ENCODE measurements around the gene ATF1. TPM values are rescaled to one million over a fixed set of nuclear protein-coding genes. Genes with fewer than 3 reads are reported as not detected.

The ATF1 gene
- total RNA-seq, 3 donors from 2014 or later (not counting 1 experiment from before 2014, with no cell fraction given), result 20.1 to 36.8 (median 23.1) TPM

DNA sequence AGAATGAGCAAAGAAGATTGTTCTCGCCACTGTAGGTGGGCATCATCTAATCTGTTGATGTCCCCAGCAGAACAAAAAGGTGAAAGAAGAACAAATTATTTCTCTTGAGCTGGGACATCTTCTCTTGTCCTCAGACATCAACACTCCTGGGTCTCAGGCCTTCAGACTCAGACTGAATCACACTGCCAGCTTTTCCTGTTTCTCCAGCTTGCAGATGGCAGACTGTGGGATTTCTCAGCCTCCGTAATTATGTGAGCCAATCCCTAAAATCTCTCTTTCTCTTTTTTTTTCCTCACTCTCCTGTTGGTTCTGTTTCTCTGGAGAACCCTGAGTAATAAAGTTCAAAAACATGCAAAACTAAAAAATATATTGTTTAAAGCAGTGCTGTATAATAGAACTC lies 75.1 kb downstream of the ATF1 start:
- Mint-ChIP-seq H3K27ac (no peak overlapping the region), H3K36me3 (no peaks in the 10 kb centered on the region), H3K9me3 (no peaks in the 10 kb centered on the region), H3K4me1 (peaks cover under 1 to 8% of the 10 kb centered on the region in 2 donors), H3K4me3 (no peak overlapping the region), H3K27me3 (ENCODE audit: low read depth in 2 of 2) (peaks cover 6 to 20% of the 10 kb centered on the region in 2 donors)
- H3K4me3 ChIP-seq (ENCODE audit: low read length), result no peak overlapping the region
- no peak for DNase-seq
- whole genome bisulfite sequencing (ENCODE audit: insufficient coverage), result 98% methylated on average over 2 of the region's 2 CpGs
- no peak overlapping the region for H3K27ac ChIP-seq (ENCODE audit: low read length)
- H3K4me1 ChIP-seq (ENCODE audit: control insufficient read depth, insufficient read depth, low read length), result no peaks in the 10 kb centered on the region
- intact Hi-C loops (cut with micrococcal nuclease), result no loop called here
- H3K36me3 ChIP-seq (ENCODE audit: control insufficient read depth, insufficient read depth, low read length), result no peaks in the 10 kb centered on the region
- peaks cover under 1% of the 10 kb centered on the region for H3K9me3 ChIP-seq (ENCODE audit: control insufficient read depth, insufficient read depth, low read length)
- no peak for ATAC-seq
- TF ChIP-seq, protein P1, sequence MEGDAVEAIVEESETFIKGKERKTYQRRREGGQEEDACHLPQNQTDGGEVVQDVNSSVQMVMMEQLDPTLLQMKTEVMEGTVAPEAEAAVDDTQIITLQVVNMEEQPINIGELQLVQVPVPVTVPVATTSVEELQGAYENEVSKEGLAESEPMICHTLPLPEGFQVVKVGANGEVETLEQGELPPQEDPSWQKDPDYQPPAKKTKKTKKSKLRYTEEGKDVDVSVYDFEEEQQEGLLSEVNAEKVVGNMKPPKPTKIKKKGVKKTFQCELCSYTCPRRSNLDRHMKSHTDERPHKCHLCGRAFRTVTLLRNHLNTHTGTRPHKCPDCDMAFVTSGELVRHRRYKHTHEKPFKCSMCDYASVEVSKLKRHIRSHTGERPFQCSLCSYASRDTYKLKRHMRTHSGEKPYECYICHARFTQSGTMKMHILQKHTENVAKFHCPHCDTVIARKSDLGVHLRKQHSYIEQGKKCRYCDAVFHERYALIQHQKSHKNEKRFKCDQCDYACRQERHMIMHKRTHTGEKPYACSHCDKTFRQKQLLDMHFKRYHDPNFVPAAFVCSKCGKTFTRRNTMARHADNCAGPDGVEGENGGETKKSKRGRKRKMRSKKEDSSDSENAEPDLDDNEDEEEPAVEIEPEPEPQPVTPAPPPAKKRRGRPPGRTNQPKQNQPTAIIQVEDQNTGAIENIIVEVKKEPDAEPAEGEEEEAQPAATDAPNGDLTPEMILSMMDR (IDR thresholded peaks at IDR 0.05), result no peak
- H3K27me3 ChIP-seq (ENCODE audit: control insufficient read depth, insufficient read depth, low read length), result no peaks in the 10 kb centered on the region

- TF ChIP-seq, protein P1 (IDR thresholded peaks at IDR 0.05), result no peak
- WGBS (ENCODE audit: insufficient coverage), result 92% methylated on average over 7 of the region's 7 CpGs
- no peaks in the 10 kb centered on the region for H3K9me3 Mint-ChIP-seq
These were observed 77.0 kb downstream of the ATF1 start for GRCh38 chr12:50840809-50841487.

DNA sequence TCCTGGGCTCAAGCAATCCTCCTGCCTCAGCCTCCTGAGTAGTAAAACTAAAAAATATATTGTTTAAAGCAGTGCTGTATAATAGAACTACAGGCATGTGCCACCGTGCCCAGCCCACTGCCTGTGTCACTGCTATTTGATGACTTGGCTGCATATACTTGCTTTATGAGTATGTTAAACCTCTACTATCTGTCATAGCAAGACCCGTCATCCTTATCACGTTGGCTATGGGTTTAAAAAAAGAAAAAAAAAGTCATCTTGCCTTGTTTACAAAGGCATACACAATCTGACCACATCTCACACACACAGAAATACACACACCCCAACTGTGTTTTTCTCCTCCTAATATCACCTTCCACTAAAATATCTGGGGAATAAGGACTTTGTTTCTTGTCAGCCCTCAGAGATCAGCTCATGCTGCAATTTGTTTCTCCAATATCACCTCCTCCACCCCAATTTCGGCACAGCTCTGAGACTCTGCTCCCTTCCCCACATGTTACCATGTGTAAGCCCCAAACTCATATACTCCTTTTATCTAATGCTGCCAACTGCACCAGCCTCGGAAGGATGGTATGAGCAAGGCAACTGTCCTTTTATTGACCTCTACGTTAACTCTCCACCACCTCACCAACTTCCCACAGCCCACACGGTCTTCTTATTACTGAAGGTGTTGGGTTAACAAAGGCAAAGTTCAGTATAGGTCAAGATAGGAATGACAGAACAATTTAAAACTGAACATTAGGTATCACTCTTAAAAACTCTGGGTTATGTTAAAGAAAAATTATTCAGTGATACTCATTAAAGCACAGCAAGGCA lies 78.0 kb downstream of the ATF1 start:
- TF ChIP-seq, protein P1 (IDR thresholded peaks at IDR 0.05), result no peak
- 85% methylated on average over 3 of the region's 7 CpGs for WGBS (ENCODE audit: insufficient coverage)
- H3K4me3 ChIP-seq (ENCODE audit: low read length), result no peak overlapping the region
- Mint-ChIP-seq H3K27ac (no peak overlapping the region), H3K9me3 (no peaks in the 10 kb centered on the region), H3K4me3 (no peak overlapping the region), H3K27me3 (ENCODE audit: low read depth in 2 of 2) (peaks cover 15 to 20% of the 10 kb centered on the region in 2 donors), H3K4me1 (no peaks in the 10 kb centered on the region), H3K36me3 (no peaks in the 10 kb centered on the region)
- no peak overlapping the region for H3K27ac ChIP-seq (ENCODE audit: low read length)
- ATAC-seq (no peak), DNase-seq (no peak)
- no peaks in the 10 kb centered on the region for H3K36me3 ChIP-seq (ENCODE audit: control insufficient read depth, insufficient read depth, low read length)
- H3K27me3 ChIP-seq (ENCODE audit: control insufficient read depth, insufficient read depth, low read length), result no peaks in the 10 kb centered on the region
- H3K4me1 ChIP-seq (ENCODE audit: control insufficient read depth, insufficient read depth, low read length), result no peaks in the 10 kb centered on the region
- intact Hi-C loops (cut with micrococcal nuclease), result no loop called here
- no peaks in the 10 kb centered on the region for H3K9me3 ChIP-seq (ENCODE audit: control insufficient read depth, insufficient read depth, low read length)

More at GRCh38 chr12:50840809-50841487, 77.0 kb downstream of the ATF1 start:
- Histone ChIP-seq H3K4me1 (ENCODE audit: control insufficient read depth, insufficient read depth, low read length) (no peaks in the 10 kb centered on the region), H3K36me3 (ENCODE audit: control insufficient read depth, insufficient read depth, low read length) (no peaks in the 10 kb centered on the region), H3K9me3 (ENCODE audit: control insufficient read depth, insufficient read depth, low read length) (no peaks in the 10 kb centered on the region), H3K27ac (ENCODE audit: low read length) (no peak overlapping the region), H3K4me3 (ENCODE audit: low read length) (no peak overlapping the region), H3K27me3 (ENCODE audit: control insufficient read depth, insufficient read depth, low read length) (no peaks in the 10 kb centered on the region)
- Mint-ChIP-seq H3K36me3 (no peaks in the 10 kb centered on the region), H3K4me1 (no peaks in the 10 kb centered on the region), H3K27me3 (ENCODE audit: low read depth in 2 of 2) (peaks cover 13 to 20% of the 10 kb centered on the region in 2 donors), H3K27ac (no peak overlapping the region), H3K4me3 (no peak overlapping the region)
- intact Hi-C loops (cut with micrococcal nuclease), result no loop called here
- DNase-seq (no peak), ATAC-seq (no peak)
